LNCAP (cell line): ENCODE measurements around the gene RAB39B.
A peak's percentile ranks its signal among the peaks of the same experiment; 100 is the strongest.

ENCODE experiments used
- TF ChIP-seq, protein P1 (sequence below): fragments of 450-650 bp; IDR thresholded peaks from 2 replicates; pipeline ENCODE4 v1.5.1; 2017; ENCODE audit warnings: mild to moderate bottlenecking

Gene RAB39B

DNA sequence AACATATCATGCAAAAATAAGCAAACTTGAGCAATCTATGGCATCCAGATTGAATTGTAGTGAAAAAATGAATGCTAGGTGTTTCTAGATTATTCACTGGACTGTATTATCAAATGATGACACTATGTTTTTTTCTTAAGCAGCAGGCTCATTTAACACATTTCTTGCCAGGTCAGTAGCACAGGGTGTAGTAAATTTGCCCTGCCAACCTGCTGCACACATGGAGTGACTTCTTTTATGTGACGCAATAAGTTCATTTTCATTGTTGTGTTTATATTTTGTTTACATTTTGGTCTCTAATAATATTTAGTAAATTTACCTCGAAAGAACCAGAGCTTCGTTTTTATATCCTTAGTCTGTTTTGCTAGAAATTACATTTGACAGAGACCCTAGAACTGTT lies 38.5 kb downstream of the RAB39B start:
- TF ChIP-seq, protein P1, sequence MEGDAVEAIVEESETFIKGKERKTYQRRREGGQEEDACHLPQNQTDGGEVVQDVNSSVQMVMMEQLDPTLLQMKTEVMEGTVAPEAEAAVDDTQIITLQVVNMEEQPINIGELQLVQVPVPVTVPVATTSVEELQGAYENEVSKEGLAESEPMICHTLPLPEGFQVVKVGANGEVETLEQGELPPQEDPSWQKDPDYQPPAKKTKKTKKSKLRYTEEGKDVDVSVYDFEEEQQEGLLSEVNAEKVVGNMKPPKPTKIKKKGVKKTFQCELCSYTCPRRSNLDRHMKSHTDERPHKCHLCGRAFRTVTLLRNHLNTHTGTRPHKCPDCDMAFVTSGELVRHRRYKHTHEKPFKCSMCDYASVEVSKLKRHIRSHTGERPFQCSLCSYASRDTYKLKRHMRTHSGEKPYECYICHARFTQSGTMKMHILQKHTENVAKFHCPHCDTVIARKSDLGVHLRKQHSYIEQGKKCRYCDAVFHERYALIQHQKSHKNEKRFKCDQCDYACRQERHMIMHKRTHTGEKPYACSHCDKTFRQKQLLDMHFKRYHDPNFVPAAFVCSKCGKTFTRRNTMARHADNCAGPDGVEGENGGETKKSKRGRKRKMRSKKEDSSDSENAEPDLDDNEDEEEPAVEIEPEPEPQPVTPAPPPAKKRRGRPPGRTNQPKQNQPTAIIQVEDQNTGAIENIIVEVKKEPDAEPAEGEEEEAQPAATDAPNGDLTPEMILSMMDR, result no peak

DNA sequence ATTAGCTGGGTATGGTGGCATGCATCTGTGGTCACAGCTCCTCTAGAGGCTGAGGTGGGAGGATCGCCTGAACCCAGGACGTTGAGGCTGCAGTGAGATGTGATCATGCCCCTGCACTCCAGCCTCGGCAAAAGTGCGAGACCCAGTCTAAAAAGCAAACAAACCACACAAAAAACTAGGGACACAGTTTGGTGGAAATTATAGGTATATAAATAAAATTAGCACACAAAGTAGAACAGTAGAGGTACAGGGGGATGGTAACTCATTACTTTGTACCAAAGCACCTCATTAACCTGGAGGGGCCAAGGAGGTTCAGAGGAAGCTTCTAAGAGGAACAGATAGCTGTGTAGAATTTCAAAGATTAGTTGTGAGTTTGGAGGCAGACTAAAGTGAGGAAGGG lies 42.9 kb downstream of the RAB39B start:
- TF ChIP-seq, protein P1, result no peak

DNA sequence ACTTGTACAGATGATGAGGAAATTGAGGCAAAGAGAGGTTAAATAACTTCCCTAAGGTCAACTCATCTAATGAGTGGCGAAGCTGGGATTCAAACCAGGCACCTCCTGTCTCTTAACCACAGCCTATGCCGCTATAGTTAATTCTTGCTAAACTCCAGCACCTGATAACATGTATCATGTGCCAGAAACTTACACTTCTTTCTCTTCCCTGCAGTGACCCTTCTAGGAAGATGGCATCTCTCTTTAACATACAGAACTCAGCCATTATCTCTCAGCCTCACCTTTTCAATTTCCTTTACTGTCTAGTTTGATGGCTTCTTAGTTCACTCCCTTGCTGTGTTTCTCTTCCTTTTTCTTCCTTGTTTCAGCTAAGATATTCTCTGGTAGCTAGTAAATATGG lies 45.5 kb downstream of the RAB39B start:
- TF ChIP-seq, protein P1, result no peak

DNA sequence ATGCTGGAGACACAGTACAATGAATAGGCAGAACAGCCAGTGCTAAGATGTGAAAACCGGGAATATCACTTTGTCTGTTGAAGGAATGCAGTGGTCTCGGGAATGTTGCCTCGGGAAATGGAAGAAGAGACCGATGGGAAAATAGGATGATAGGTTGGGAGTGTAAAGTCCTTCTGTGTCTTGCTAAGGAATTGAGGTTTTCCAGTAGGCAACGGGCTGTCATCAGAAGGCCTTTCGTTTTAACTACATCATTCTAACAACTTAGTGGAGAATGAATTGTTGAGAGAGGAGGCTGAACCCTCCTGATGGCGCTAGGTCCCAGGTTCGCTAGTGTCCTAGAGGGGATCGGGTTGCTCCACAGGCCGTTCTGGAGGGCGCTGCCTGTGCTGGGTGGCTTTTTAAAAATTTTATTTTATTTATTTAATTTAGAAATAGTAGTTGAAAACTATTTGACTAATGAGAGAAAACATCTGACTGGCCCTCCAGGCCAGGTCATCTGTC lies 47.3 kb downstream of the RAB39B start:
- TF ChIP-seq, protein P1, result no peak

DNA sequence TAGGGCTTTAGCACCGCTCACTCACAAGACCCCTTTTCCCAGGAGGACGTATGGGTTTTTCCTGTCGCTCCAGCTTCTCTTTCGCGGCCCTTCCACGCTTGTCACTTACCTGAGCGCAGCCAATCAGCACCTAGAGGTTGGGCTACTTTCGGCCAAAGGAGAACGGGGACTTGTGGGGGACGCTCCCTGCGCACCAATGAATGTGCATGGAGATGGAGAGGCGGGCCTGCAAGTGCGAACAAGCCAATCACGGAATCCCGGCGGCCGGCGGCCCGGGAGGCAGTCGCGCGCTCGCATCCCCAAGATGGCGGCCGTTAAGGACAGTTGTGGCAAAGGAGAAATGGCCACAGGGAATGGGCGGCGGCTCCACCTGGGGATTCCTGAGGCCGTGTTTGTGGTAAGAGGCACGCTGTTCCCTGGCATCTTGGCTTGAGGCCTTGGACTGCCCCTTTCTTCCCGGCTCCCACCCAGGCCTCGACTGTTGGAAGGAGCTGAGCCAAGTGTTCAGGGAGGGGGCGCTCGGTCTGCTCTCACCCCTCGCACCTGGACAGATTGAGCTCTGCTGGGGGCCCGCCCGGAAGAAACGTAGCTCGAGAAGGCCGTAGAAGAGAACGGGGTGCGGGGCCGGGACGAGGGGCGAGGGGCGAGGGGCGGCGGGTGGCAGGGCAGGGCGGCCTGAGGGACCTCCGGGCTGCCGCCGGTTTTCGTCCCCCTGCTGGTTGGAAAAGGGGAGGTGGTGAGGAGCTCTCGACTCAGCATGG lies 47.9 kb downstream of the RAB39B start, which contains the start of gene VBP1:
TSS of gene VBP1 (plus strand) at position 282 of the 761 bp plus-strand sequence. CDS start at position 305, 23 bp downstream.
- TF ChIP-seq, protein P1, result peak; percentile 40; the same call in 1 of the 2 replicates

DNA sequence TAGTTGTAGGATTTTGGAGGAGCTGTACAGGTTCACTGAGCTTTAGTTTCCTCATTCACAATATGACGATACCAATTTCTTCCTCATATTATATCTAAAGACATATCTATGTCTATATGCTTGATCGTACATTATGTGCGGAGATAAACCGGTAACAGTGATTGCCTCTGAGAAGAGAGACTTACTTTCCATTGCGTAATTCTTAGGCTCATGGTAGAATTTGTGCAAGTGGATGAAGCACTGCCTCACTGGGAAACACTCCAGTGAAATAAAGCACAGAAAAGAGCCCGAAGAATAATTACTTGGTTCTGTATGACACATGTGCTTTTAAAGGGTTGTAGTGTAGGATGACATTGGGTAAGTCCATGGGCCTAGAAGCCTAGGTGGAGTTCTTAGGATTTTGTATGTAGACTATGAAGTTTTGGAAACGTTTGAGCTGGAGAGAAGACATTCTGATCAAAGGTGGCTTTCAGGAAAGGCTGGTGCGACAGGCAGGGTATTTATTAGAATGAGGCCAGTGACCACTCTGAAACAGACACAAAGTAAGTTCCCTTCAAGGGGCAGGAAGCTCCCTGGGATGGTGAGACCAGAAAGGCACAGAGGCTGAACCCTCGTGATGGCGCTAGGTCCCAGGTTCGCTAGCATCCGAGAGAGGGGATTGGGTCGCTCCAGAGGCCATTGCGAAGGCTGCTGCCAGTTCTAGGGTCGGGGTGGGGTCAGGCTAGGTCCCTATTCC lies 48.7 kb downstream of the RAB39B start:
- TF ChIP-seq, protein P1, result no peak

DNA sequence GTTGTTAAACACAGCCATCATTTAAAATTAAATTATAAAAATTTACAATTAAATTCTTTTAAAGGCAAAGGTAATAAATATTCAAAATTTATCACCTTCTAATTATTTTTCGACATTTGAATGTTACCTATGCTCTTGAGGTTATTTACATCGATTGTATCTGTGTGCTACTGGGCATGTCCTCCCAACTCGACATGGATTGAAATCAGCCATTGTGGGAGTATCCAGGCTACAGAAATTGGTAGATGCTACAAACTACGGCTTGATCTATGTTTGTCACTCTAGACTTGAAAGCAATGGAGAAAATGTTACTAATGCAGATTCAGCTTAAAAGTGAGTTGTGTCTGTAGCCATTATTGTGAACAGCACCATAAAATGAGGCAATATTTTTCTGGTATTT lies 50.6 kb downstream of the RAB39B start:
- TF ChIP-seq, protein P1, result no peak
